ENCODE results near the gene TMEM132D.

TMEM132D gene

DNA sequence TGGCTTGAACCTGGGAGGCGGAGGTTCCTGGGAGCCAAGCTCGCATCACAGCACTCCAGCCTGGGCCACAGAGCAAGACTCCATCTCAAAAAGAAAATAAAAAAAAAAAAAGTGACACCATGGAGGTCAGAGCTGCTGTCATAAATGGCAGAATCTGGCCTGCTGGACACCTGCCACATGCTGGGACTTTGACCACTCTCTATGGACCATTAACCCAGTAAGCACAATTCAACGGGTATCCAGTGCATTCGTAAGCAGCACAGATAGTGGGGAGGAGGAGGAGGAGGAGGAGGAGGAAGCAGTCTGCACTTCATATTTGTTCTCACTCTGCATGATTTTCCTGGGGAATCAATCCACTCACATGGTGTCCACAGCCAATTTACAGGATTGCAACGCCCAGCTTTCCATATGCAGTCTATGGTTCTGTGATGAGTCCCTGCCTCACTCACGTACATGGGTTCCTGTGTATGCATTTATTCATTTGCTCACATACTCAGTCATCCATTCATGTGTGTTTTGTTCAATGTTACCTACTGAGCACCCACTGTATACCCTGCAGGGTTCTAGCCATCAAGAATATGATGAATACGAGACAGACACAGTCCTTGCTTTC lies 723.8 kb downstream of the TMEM132D start:
- DNase-seq (ENCODE audit: low read depth), result no peak

GRCh38 chr12:129169928-129170327 lies 733.9 kb downstream of the TMEM132D start:
- DNase-seq (ENCODE audit: low read depth), result no peak

DNA sequence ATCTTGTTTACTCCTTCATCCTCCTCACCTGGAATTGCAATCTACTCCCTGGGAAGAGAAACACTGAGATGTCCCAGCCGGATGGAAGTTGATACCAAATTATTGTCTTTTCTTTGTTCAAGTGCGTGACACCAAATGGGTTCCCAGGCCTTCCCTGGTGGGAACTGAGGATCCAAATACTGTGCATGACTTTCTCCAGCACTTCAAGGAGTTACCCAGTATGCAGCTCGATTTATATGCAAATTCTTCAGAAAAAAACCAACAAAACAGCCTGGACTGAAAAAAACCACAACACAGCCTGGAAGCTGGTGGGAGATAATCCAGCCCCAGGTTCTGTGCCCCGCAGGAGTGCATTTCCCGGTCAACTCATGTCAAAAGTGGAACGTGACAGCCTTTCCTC lies 740.0 kb downstream of the TMEM132D start:
- DNase-seq (ENCODE audit: low read depth), result no peak

DNA sequence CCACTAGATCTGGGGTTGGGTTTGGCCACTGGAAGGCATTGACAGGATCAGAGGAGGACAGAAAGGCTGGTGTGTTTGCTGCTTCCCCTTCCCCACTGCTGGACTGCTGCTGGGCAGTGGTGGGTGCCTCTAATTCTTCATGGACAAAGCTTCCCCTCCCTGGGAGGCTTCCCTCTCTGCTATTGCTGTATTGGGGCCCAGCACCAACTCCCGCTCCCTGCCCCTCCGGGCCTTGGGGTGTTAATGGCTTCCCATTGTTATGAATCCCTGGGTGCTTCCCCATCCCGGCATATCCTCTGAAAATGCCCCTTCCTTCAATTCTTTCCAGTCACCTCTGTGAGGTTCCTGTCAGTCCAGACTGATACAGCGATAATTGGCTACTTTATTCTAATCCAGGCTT lies 740.4 kb downstream of the TMEM132D start:
- DNase-seq (ENCODE audit: low read depth), result no peak

DNA sequence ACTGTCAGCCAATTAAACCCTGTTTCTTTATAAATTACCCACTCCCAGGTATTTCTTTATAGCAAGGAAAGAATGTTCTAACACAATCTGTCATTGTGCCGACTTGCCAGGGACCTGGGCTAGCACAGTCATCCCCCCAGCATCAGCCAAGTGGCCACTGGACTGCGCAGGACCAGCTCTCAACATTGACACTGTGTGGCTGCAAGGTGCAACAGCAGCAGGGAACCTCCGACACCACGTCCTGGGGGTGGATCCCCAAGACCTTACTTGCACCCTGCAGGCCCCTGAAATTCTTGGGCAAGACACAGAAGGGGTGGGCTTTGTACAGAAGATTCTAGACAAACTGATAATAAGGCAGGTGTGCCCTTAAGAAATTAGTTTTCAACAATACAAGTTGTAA lies 741.0 kb downstream of the TMEM132D start:
- no peak for DNase-seq (ENCODE audit: low read depth)

GRCh38 chr12:129161511-129161910 lies 742.3 kb downstream of the TMEM132D start:
- no peak for DNase-seq (ENCODE audit: low read depth)

GRCh38 chr12:129160282-129160681 lies 743.5 kb downstream of the TMEM132D start:
- no peak for DNase-seq (ENCODE audit: low read depth)

GRCh38 chr12:129152351-129153104 lies 751.3 kb downstream of the TMEM132D start:
- DNase-seq (ENCODE audit: low read depth), result no peak

DNA sequence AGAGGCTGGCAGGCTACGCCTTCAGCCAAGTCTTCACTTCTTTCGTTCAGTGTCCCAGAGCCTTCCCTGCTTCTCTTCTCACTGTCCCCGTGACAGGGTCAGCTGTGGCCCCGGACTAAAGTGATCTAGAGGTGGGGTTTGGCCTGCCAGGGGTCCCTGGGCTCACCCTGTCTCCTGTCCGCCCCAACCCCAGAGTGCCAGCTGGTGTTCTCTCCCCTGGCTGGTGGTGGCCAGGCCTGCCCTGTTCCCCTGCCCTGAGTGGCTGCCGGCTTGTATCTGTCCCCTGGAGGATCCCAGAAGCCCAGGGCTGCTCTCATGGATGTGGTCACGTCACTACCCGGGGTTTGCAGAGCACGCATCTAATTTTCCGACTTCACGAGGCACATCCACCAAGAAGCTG lies 753.1 kb downstream of the TMEM132D start:
- no peak for DNase-seq (ENCODE audit: low read depth)

- no peak for DNase-seq (ENCODE audit: low read depth)
Observed at GRCh38 chr12:129145381-129145780, 758.4 kb downstream of the TMEM132D start.

DNA sequence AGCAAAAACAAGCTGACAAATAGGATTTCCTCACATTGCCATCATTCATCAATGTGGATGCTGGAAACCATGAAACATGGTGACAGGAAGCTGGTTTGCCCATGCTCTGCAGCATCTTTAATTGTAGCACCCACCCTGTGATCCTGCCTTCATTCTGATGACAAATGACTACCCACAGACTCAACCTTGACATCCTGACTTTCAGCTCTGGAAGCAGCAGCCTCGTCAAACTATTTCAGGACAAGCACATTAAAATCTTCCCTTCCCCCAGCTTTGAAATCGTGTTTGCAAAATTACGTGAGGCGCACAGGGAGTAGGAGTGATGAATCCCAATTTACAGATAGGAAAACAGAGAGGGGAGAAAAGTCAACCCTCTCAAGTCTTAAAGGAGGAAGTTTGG lies 765.0 kb downstream of the TMEM132D start:
- DNase-seq (ENCODE audit: low read depth), result no peak

- no peak for DNase-seq (ENCODE audit: low read depth)
Observed at GRCh38 chr12:129136694-129137325, 767.0 kb downstream of the TMEM132D start.

DNA sequence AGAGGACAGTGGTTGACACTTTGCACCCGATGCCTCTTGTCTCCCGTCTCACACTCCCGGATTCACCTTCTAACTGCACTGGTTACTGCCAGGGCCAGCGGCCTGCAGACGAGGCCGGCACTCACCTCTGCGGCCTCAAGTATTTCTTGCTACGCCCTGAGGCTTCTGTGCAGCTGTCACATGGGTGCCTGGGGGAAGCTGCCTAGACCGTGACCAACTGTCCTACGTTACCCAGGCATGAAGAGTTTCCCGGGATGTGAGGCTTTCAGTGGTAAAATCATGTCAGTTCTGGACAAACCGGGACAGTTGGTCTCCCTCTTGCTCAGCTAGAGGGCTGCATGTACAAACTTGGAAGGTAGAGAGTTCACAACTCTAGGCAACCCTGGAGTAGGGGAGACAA lies 776.1 kb downstream of the TMEM132D start:
- DNase-seq (ENCODE audit: low read depth), result no peak

DNA sequence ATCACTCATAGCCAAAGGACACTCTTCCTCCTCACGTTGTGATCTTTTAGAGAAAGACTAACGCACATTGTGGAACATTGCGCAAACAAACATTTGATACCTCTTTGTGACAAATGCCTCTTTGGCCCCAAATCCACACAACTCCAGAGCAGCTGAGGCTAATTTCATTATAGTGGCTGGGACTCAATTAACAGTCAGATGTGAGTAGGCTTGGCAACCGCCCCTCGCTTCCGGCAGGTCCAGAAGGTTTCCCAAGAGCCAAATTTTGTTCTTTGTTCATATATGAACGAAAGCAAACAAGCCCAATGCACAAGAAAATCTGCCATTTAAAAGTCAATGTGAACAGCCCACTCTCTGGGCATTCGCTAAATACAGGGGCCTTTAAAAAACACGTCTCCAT lies 776.6 kb downstream of the TMEM132D start:
- no peak for DNase-seq (ENCODE audit: low read depth)

GRCh38 chr12:129119537-129119936 lies 784.3 kb downstream of the TMEM132D start:
- DNase-seq (ENCODE audit: low read depth), result no peak

DNA sequence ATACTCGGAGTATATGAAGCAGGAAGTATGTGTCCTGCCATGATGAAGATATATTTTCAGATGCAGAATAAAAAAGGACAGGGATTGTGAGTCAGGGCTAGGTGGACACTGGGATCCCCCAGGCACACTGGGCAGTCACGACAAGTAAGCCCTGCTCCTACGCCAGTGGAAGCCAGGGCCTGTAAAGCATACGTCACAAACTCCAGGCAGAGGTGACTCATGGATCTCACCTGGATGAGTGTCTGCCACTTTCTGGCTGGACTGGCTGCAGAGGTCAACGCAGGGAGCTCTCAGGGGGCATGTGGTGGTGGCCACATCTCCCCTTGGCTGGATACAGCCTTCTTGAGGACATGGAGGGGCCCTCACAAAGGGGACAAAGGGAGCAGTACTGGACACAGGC lies 788.3 kb downstream of the TMEM132D start:
- no peak for DNase-seq (ENCODE audit: low read depth)

DNA sequence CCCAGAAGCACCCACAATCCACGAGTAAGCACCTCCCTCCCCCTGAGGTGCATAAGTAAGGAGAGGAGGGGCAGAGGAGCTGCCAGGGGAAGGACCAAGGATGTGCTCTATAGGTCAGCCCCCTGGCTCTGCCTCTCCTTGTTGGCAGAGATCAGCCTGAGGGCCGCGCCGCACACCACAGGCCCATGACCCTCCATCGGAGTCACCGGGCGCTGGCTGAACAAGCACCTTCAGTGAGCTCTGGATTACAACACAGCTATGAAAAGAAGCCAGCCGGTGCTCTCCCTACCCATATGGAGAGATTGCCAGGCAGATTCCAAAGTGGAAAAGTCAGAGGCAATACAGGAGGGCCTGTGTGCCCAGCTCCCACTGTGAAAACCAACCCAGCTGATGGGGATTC lies 793.2 kb downstream of the TMEM132D start:
- DNase-seq (ENCODE audit: low read depth), result no peak

GRCh38 chr12:129109174-129110001 lies 794.4 kb downstream of the TMEM132D start:
- DNase-seq (ENCODE audit: low read depth), result no peak

DNA sequence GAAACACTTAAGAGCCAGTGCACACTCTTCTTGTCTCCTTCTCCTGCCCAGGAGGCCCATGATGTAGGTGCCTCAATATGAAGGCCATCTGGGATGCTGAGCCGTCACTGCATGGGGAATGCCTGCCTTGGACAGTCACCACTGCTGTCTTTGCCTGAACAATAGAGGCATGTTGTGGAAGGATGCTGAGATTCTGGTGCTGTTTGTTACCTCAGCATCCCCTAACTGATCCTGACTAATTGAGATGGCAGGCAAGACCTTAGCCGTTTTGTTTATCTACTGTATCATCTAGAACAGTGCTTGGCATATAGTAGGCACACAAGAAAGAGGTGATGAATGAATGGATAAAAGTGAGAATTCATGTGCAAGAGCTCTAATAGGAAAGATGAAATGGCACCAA lies 797.1 kb downstream of the TMEM132D start:
- no peak for DNase-seq (ENCODE audit: low read depth)

DNA sequence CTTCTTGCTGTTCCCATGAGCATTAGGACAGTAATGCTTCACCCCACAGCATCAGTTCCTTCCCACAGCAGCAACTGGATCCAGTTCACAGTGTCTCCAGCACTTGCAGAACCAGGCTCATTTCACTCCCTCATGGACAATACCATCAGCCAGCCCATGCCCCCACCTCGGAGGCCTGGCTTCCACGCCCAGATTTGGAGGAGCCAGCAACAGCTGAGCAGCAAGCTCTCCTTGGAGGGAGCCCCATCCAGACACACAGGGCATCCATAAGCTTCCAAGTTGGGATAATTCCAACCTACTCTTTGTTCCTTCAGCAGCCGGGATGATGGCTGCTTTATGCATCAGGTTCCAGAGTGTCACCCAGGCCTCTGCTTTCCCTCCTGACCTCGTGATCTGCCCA lies 800.6 kb downstream of the TMEM132D start:
- DNase-seq (ENCODE audit: low read depth), result no peak

GRCh38 chr12:129102233-129102632 lies 801.6 kb downstream of the TMEM132D start:
- no peak for DNase-seq (ENCODE audit: low read depth)

GRCh38 chr12:129101816-129102215 lies 802.0 kb downstream of the TMEM132D start:
- no peak for DNase-seq (ENCODE audit: low read depth)

DNA sequence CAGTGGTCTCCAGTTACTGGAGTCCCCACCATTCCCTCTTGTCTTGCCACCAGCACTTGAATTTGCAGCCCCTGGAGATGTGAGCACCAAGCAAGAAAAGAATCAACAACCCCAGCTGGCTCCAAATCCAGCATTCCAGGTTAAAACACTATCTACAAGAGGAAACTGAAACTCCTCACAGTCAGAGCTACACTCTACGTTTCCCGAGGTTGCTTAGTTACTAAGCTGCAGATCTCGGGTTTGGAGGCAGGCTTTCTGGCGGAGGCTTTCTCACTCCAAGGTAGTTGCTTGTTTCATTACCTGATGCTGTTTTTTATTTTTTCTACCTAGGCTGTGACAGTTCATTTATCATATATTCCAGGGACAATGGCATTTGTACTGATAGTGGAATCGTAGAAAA lies 802.4 kb downstream of the TMEM132D start:
- no peak for DNase-seq (ENCODE audit: low read depth)
